Prostate gland (tissue), 2 donors: Measurements from ENCODE around the gene NF2.

Experiments used
- POLR2AphosphoS5 ChIP-seq: sonication (generic); formaldehyde crosslinking; IDR thresholded peaks from one replicate; pipeline ENCODE4 v1.6.1; 2017; ENCODE audit warnings: antibody characterized with exemption
- TF ChIP-seq, protein P1 (sequence below), 4 experiments: fragments of 200-600 bp in 2 of 4; fragments of 450-650 bp in 2 of 4; sonication (generic) in 2 of 4; IDR thresholded peaks; 1 replicate in 3 of 4; 2 replicates in 1 of 4; pipeline ENCODE4 v1.5.1; 2016 to 2019; ENCODE audit warnings: antibody characterized with exemption in 4 of 4, mild to moderate bottlenecking in 2 of 4, moderate library complexity in 2 of 4

DNA sequence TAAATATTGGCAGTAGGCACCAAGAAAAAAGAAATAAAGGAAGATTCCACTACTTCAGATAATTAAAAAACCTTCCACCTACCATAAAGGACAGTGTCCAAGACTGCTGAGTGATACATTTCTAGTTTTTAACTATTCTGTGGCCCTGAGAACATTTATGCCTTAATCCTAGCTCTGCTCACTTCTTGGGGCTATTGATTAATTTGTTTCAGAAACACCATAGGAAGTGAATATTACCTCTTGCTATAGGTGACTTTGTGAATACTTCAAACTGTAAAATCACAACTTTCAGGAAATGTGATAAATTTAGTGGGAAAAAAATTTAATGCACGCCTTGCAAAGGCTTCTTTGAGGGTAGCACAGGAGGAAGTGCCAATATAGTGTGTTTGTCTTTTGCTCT lies 35.2 kb downstream of the NF2 start:
- TF ChIP-seq, protein P1, sequence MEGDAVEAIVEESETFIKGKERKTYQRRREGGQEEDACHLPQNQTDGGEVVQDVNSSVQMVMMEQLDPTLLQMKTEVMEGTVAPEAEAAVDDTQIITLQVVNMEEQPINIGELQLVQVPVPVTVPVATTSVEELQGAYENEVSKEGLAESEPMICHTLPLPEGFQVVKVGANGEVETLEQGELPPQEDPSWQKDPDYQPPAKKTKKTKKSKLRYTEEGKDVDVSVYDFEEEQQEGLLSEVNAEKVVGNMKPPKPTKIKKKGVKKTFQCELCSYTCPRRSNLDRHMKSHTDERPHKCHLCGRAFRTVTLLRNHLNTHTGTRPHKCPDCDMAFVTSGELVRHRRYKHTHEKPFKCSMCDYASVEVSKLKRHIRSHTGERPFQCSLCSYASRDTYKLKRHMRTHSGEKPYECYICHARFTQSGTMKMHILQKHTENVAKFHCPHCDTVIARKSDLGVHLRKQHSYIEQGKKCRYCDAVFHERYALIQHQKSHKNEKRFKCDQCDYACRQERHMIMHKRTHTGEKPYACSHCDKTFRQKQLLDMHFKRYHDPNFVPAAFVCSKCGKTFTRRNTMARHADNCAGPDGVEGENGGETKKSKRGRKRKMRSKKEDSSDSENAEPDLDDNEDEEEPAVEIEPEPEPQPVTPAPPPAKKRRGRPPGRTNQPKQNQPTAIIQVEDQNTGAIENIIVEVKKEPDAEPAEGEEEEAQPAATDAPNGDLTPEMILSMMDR (IDR thresholded peaks at IDR 0.05): no peak
- TF ChIP-seq POLR2AphosphoS5: no peak
